SK-N-MC (cell line): ENCODE results near the gene RBMS3.

Experiments
- DNase-seq: peaks from one replicate; pipeline ENCODE4 v3.0.0-alpha.2; 2011; ENCODE audit warnings: low read depth, low spot score
- H3K27ac ChIP-seq: fragments of 200-600 bp; sonication (generic); 2 replicates; pipeline ENCODE4 v1.5.1; 2016; ENCODE audit warnings: mixed run types
- H3K36me3 ChIP-seq: fragments of 200-600 bp; sonication (generic); 2 replicates; pipeline ENCODE4 v1.6.1; 2017; ENCODE audit warnings: antibody characterized with exemption, low read length, mixed read lengths; ENCODE audit not compliant: insufficient read depth
- H3K4me3 ChIP-seq: fragments of 200-600 bp; sonication (generic); 2 replicates; pipeline ENCODE4 v1.5.1; 2016
- H3K9ac ChIP-seq: fragments of 200-600 bp; sonication (generic); 2 replicates; pipeline ENCODE4 v1.8.0; 2017; ENCODE audit warnings: mixed run types, mixed read lengths; ENCODE audit not compliant: insufficient read length
- H3K9me3 ChIP-seq: fragments of 200-600 bp; sonication (generic); 2 replicates; pipeline ENCODE4 v1.6.1; 2017; ENCODE audit warnings: low read depth, mild to moderate bottlenecking, antibody characterized with exemption, low read length, moderate library complexity, mixed read lengths
- EZH2 ChIP-seq: fragments of 200-600 bp; sonication (generic); IDR thresholded peaks from one replicate; pipeline ENCODE4 v1.6.1; 2017; ENCODE audit warnings: antibody characterized with exemption
- FOXP2 ChIP-seq: optimal IDR thresholded peaks from 2 replicates; pipeline ENCODE3; 2011; ENCODE audit warnings: mild to moderate bottlenecking, moderate library complexity; ENCODE audit not compliant: insufficient read depth; ENCODE audit errors: extremely low read length, control extremely low read depth
- POLR2AphosphoS5 ChIP-seq: IDR thresholded peaks from 2 replicates; pipeline ENCODE4 v1.6.1; 2012; ENCODE audit warnings: mild to moderate bottlenecking, low read depth, low read length, borderline replicate concordance

Gene RBMS3

GRCh38 chr3:29608414-29609327, 327.8 kb downstream of the RBMS3 start:
- TF ChIP-seq EZH2 (no peak), FOXP2 (no peak), POLR2AphosphoS5 (no peak)
- no peak overlapping the region for H3K27ac ChIP-seq
- H3K9ac ChIP-seq, result no peak overlapping the region
- no peak overlapping the region for H3K4me3 ChIP-seq
- no peaks in the 10 kb centered on the region for H3K36me3 ChIP-seq
- no peaks in the 10 kb centered on the region for H3K9me3 ChIP-seq
- no peak for DNase-seq

DNA sequence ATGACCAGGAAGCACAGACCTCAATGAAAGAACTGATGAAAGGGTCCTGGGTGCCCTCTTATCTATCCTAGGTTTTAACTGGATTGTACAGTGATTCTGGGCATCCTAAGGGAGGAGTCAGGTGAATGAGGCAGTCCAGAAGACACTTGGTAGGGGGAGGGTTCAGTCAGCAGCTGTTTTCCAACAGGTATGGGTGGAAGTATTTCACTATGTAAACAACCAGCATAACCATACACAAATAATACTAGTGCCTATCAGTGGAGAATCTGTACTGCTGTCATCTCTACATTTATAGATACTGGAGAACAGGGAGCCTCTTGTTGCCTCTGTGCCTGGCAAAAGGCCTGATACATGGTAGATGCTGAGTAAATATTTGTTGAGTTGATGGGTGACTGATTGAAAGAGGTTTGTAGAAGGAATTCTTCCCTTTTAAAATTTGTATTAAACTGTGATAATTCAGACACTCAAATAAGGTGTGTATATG, 328.5 kb downstream of the RBMS3 start:
- no peak overlapping the region for H3K9ac ChIP-seq
- no peaks in the 10 kb centered on the region for H3K36me3 ChIP-seq
- no peak overlapping the region for H3K27ac ChIP-seq
- no peak for DNase-seq
- no peaks in the 10 kb centered on the region for H3K9me3 ChIP-seq
- no peak overlapping the region for H3K4me3 ChIP-seq
- TF ChIP-seq POLR2AphosphoS5 (no peak), FOXP2 (no peak), EZH2 (no peak)

DNA sequence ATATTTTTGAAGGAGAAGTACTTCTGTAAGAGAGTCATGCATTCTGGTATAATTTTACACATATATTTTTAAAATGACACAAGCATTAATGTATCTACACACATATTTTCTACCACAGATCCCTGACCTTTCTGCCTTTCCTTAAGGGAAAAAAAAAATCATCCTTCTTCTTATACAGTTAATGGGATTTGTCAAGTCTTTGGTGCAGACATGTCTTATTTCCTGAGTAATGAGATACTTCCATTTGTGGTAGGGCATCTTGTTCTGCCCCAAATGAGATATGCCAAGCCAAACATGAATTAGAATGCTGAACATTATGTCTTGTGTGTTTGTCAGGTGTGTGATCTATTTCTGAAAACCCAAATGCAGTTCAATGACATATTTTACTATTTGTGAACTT, 329.9 kb downstream of the RBMS3 start:
- no peak overlapping the region for H3K9ac ChIP-seq
- H3K27ac ChIP-seq, result no peak overlapping the region
- no peak overlapping the region for H3K4me3 ChIP-seq
- no peak for TF ChIP-seq POLR2AphosphoS5
- H3K36me3 ChIP-seq, result no peaks in the 10 kb centered on the region
- no peaks in the 10 kb centered on the region for H3K9me3 ChIP-seq
- no peak for DNase-seq

GRCh38 chr3:29611252-29611651, 330.4 kb downstream of the RBMS3 start:
- no peak for DNase-seq
- Histone ChIP-seq H3K27ac (no peak overlapping the region), H3K9me3 (no peaks in the 10 kb centered on the region), H3K36me3 (no peaks in the 10 kb centered on the region), H3K9ac (no peak overlapping the region), H3K4me3 (no peak overlapping the region)
- TF ChIP-seq POLR2AphosphoS5 (no peak), FOXP2 (no peak), EZH2 (no peak)

GRCh38 chr3:29612536-29612935, 331.7 kb downstream of the RBMS3 start:
- Histone ChIP-seq H3K4me3 (no peak overlapping the region), H3K9ac (no peak overlapping the region), H3K27ac (no peak overlapping the region), H3K9me3 (no peaks in the 10 kb centered on the region), H3K36me3 (no peaks in the 10 kb centered on the region)
- DNase-seq, result no peak
- TF ChIP-seq FOXP2 (no peak), POLR2AphosphoS5 (no peak), EZH2 (no peak)

DNA sequence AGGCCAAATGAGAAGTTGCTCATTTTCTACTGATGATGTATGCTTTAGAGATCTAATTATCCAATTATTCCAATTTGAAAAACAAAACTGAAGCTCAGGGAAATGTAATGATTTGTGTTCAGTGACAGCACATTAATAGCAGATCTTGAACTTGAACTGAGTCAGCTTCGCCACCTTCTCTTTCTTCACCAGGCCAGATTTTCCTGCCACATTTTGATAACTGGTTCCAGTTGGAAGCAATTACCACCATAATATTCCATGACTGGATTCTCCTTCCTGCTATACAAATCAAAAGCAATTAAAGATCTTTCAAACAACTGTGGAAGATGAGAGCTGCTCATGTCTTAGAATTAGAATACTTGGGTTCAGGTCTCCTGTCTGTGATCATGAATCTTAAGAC, 334.1 kb downstream of the RBMS3 start:
- no peak for TF ChIP-seq FOXP2
- no peak for TF ChIP-seq EZH2
- no peak for TF ChIP-seq POLR2AphosphoS5
- no peak overlapping the region for H3K4me3 ChIP-seq
- no peak overlapping the region for H3K9ac ChIP-seq
- H3K36me3 ChIP-seq, result no peaks in the 10 kb centered on the region
- DNase-seq, result no peak
- no peaks in the 10 kb centered on the region for H3K9me3 ChIP-seq
- peak overlapping the region; percentile 31; the same call in 1 of the 2 replicates for H3K27ac ChIP-seq

- H3K27ac ChIP-seq, result no peak overlapping the region
- no peaks in the 10 kb centered on the region for H3K36me3 ChIP-seq
- H3K4me3 ChIP-seq, result no peak overlapping the region
- TF ChIP-seq POLR2AphosphoS5 (no peak), EZH2 (no peak), FOXP2 (no peak)
- no peak for DNase-seq
- H3K9ac ChIP-seq, result no peak overlapping the region
- no peaks in the 10 kb centered on the region for H3K9me3 ChIP-seq
These were observed 337.8 kb downstream of the RBMS3 start for GRCh38 chr3:29618395-29619282.

DNA sequence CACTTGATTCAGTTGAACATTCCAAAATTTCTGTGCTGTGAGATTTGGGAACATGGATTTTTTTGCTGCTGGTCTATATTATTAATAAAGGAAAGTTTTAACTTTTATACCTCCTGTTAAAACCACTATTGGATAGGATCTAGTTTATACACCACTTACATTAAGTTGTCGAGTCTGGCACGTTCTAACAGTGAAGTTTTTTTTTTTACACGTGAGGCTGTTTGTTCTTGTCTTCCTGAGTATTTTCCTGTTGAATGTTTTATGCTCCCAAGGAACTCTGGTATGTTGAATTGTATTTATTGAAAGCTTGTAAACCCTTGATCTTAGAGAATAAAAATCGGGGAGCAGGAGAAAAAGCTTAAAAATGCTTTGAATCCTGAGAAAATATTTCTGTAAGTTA, 338.8 kb downstream of the RBMS3 start:
- DNase-seq, result no peak
- no peaks in the 10 kb centered on the region for H3K36me3 ChIP-seq
- H3K27ac ChIP-seq, result no peak overlapping the region
- no peaks in the 10 kb centered on the region for H3K9me3 ChIP-seq
- no peak overlapping the region for H3K9ac ChIP-seq
- no peak overlapping the region for H3K4me3 ChIP-seq
- TF ChIP-seq EZH2 (no peak), FOXP2 (no peak), POLR2AphosphoS5 (no peak)
